ENCODE results near the gene SPHK2. TPM values are rescaled to one million over a fixed set of nuclear protein-coding genes. Genes with fewer than 3 reads are reported as not detected.

The SPHK2 gene
- total and polyA plus RNA-seq, 12 donors: 4.3 to 29.9 (median 16.8) TPM

- TF ChIP-seq CTCF (IDR thresholded peaks at IDR 0.05) (no peak), POLR2A (IDR thresholded peaks at IDR 0.05) (no peak)
- intact Hi-C loops (cut with DNase I): no loop called here
- DNase-seq: peak in 5 of 7 donors; percentile 25 to 72 (median 50)
- Histone ChIP-seq H3K27ac (peak overlapping the region; percentile 47 to 96 (median 92)), H3K9me3 (replicated peaks in 1 of 3) (no peaks in the 10 kb centered on the region), H3K4me1 (replicated peaks in 1 of 2) (peaks cover 21 to 40% of the 10 kb centered on the region in 2 donors), H3K4me3 (peak overlapping the region; percentile 38 to 97 (median 88)), H3K36me3 (replicated peaks in 1 of 2) (peaks cover 0 to 30% of the 10 kb centered on the region in 2 donors), H3K27me3 (no peaks in the 10 kb centered on the region)
- WGBS, 4 donors: 1 to 6% (median 2%) methylated on average over 10 to 18 of the region's 18 CpGs
Measured at GRCh38 chr19:48618278-48618915, 909 bp upstream of the SPHK2 start.

DNA sequence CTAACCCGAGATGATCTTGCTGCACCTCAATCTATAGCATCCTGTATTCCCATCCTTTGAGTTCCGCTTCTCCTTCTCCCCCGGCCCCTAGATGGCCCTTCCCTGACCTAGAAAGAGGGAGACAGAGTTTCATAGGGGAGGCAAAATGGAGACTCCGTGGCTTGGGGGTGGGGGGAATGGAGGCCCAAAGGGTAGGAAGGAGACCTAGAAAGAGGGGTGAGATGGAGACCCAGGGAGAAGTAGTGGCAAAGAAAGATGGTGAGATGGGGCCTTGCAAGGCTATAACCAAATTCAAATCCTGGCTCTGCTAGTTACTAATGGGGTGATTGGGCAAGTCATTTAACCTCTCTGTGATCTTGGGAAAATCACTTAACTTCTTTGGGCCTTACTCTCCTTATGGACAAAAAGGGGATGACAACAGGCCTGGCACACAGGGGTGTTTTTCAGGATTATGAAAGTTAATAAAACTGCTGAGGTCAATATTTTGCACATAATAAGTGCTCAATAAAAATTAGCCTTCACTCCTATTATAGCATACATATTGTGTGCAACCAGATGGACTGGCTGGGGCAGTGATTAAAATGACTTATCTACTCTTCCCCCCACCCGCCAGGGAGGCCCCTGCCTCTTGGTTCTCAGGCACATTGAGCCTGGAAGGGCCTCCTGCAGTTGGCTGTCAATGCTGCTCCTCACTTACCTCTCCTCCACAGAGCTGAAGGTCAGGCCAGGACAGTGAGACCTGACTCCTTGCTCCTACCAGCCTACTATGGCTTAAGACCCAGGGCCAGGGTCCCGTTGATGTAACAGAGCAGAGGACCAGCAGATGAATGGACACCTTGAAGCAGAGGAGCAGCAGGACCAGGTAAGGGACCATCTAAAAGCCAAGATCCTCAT, 633 bp downstream of the SPHK2 start:
- H3K27me3 ChIP-seq: no peaks in the 10 kb centered on the region
- H3K4me3 ChIP-seq: peak overlapping the region in 2 of 4 donors; percentile 82 to 97
- peaks cover 33 to 44% of the 10 kb centered on the region in 2 donors for H3K4me1 ChIP-seq (replicated peaks in 1 of 2)
- H3K36me3 ChIP-seq (replicated peaks in 1 of 2): peaks cover 0 to 27% of the 10 kb centered on the region in 2 donors
- H3K27ac ChIP-seq: peak overlapping the region; percentile 84 to 96 (median 92)
- intact Hi-C loops (cut with DNase I): no loop called here
- DNase-seq: peak in 4 of 7 donors; percentile 26 to 69 (median 48)
- TF ChIP-seq POLR2A (IDR thresholded peaks at IDR 0.05): no peak
- TF ChIP-seq CTCF (IDR thresholded peaks at IDR 0.05): peak in 3 of 6 experiments; percentile 22 to 42 (median 28)
- H3K9me3 ChIP-seq (replicated peaks in 1 of 3): no peaks in the 10 kb centered on the region
- 29 to 32% (median 32%) methylated on average over 6 of the region's 6 CpGs for WGBS, 4 donors

DNA sequence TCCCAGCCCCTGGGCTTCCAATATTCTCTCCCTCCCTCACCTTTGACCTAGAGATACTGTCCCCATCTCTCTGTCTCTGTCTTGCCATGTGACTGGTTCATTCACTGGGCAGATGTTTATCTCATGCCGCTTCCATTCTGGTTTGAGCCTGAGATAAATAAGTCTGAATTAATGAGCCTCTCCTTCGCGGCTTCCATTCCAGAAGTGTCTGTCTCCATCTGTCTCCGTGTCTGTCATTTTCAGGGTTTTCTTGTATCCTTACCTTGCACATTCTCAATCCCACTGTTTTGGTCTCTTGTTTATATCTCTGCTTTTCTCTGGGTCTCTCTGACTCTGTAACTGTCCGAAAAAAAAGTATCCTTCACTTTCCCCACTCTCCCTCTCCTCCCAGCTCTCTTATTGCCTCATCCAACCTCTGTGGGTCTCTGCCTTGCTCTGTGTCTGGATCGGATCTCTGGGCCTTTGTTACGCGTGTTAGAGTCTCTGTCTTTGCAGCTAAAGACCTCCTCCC, 4.3 kb downstream of the SPHK2 start:
- intact Hi-C loops (cut with DNase I): no loop called here
- no peak for TF ChIP-seq POLR2A (IDR thresholded peaks at IDR 0.05)
- no peak for TF ChIP-seq CTCF (IDR thresholded peaks at IDR 0.05)
- no peak for DNase-seq
- peak overlapping the region; percentile 34 to 89 (median 64) for H3K27ac ChIP-seq
- H3K36me3 ChIP-seq (replicated peaks in 1 of 2): no peaks in the 10 kb centered on the region
- WGBS, 4 donors: 20 to 28% (median 25%) methylated on average over 8 of the region's 8 CpGs
- H3K9me3 ChIP-seq (replicated peaks in 1 of 3): no peaks in the 10 kb centered on the region
- H3K4me1 ChIP-seq (replicated peaks in 1 of 2): peaks cover 22 to 30% of the 10 kb centered on the region in 2 donors
- peak overlapping the region in 1 of 4 donors; percentile 5 for H3K4me3 ChIP-seq
- no peaks in the 10 kb centered on the region for H3K27me3 ChIP-seq

- Histone ChIP-seq H3K36me3 (replicated peaks in 1 of 2) (no peaks in the 10 kb centered on the region), H3K4me1 (replicated peaks in 1 of 2) (peaks cover 22 to 30% of the 10 kb centered on the region in 2 donors), H3K4me3 (peak overlapping the region in 2 of 4 donors; percentile 44 to 65), H3K9me3 (replicated peaks in 1 of 3) (no peaks in the 10 kb centered on the region), H3K27ac (peak overlapping the region; percentile 34 to 89 (median 75)), H3K27me3 (no peaks in the 10 kb centered on the region)
- peak; percentile 97 to 99 (median 98) for DNase-seq
- WGBS, 4 donors: 0 to 1% (median 1%) methylated on average over 9 to 40 of the region's 40 CpGs
- intact Hi-C loops (cut with DNase I): no loop called here
- TF ChIP-seq POLR2A (IDR thresholded peaks at IDR 0.05): peak in 1 of 2 donors; percentile 18
- peak in 1 of 6 experiments; percentile 12 for TF ChIP-seq CTCF (IDR thresholded peaks at IDR 0.05)
Measured at GRCh38 chr19:48624067-48624594, 4.8 kb downstream of the SPHK2 start.

Data from adrenal gland (tissue), 12 donors.